GM15510 (cell line): ENCODE results near the gene MOGAT3.

Experiments
- POLR2A ChIP-seq: IDR thresholded peaks from 3 replicates; pipeline ENCODE4 v1.6.1; 2011; ENCODE audit warnings: borderline replicate concordance; ENCODE audit not compliant: insufficient read length; ENCODE audit errors: extremely low read depth

The MOGAT3 gene

DNA sequence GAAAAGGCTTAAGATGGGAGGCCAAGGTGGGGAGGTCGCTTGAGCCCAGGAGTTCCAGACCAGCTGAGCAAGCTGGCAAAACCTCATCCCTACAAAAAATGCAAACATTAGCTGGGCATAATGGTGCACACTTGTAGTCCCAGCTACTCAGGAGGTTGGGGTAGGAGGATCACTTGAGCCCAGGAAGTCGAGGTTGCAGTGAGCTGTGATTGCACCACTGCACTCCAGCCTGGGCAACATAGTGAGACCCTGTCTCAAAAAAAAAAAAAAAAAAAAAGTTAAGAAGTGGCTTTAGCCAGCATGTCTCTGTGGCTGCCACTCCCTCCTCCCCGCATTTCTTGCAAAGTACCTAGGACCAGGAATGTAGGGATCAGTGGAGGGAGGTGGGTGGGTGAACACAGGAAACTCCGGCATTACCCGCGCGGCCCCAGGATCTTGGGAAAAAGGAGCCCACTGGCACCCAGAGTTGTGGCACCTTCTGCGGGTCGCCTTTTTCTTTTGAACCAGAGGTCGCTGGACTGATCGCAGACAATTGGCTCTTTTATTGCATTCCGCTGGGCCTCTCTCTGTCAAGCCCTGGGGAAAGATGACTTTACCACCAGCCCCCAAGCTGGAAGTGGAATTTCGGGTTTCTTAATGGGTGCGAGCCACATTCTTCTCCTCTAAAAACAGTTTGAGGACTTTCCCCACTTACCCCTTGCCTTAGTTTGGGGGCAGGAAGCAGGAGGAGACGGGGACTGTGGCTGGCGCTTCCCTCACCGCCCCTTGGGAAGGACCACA lies 39.0 kb downstream of the MOGAT3 start:
- no peak for TF ChIP-seq POLR2A

DNA sequence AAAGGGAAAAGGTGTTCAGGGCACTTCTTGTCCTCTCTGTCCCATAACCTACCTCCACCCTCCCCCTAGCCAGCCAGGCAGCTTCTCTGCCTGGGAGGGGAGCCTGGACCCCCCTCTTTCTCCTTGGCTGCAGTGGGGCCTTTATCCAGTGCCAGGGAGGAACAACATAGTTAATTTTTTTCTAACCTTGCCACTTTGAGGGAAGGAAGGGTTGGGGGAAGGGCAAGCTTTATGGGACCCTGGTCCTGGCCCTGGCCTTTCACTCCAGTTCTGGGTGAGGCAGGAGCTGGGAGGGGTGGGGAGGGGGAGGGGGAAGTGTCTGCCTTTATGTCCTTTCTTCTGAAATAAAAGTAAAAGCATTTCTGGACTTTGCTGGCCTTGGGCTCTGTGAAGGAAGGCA lies 39.9 kb downstream of the MOGAT3 start:
- TF ChIP-seq POLR2A, result no peak

DNA sequence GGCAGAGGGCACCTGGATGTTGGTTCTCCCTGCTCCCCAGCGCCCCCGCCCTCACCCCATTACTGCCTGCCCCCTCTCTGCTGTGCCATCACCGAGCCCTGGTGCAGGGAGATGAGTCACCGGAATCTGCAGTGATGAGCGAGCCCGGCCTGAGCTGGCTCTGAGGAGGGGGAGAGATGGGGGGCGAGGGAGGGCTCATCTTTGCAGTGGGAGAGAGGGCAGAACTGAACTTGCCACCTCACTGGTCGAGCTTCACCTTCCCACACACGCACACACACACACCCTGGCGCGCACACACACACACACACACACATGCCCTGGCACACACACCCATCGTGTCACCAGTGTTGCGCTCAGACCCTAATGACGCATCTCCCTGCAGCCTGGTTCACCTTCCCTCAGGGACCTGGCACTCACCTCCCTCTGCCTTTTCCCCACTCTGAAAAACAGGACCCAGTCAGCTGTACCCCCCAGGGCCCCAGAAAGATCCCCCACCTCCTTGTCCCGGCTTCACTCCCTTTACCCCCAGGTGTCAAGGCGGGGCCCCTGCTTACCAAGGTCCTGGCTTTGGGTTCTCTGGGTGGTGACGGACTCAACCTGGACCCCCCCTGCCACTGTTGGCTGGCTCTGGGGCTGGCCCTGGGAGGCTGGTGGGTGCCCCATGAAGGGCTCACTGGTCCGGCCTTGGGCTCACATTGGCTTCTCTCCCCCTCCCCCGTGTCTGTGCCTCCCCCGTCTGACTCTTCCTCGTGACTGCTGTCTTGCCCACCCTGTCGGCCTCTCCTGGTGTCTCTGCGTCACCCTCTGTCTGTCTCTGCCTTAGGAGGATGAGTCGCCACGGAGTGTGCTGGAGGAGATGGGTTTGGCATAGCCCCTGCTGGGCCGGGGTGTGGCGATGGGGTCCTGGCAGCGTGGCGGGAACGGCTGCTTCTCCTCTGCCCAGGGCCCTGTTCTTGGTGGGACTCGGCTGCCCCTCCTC lies 40.9 kb downstream of the MOGAT3 start:
- no peak for TF ChIP-seq POLR2A

DNA sequence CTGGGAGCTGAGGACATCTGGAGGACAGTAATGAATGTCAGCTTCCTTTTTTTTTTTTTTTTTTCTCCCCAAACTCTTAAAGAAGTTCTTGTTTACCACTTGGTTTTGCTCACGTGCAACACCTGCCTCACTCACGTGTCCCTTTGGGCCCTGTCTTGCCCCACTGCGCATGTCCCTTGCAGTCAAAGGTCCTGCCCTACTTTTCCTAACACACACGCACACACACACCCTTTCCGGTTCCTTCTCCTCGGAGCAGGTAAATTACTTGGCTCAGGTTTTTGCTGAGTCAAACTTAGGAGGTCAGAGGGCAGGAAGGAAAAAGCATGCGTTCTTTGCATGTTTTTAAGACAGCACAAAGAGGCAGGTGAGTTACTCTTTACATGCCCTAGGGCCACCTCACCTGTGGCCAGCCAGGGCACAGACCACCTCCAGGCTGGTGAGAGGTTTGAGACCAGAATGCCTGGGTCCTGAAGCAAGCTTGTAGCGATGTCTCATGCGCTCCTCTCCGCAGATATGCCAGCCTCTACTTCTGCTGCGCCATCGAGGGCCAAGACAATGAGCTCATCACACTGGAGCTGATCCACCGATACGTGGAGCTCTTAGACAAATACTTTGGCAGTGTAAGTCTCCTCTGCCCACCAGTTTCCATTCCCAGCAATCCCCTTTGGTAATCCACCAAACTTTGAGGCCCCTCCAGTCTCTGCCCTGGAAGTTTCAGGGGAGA lies 43.8 kb downstream of the MOGAT3 start:
- no peak for TF ChIP-seq POLR2A

DNA sequence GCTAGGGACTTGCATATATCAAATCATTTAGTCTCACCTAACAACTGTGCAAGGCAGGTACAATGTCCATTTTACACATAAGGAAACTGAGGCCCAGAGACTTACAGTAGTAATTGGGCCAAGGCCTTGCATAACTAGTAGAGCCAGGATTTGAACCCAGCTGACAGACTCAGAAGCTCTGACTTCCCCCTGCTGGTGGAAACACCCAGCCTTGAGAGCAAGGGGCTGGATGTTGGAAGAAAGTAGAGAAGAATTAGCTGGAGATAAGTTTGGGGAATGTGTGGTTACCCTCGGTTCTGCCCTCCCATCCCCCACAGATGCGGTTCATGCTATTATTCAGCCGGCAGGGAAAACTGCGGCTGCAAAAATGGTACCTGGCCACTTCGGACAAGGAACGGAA lies 44.6 kb downstream of the MOGAT3 start:
- no peak for TF ChIP-seq POLR2A

DNA sequence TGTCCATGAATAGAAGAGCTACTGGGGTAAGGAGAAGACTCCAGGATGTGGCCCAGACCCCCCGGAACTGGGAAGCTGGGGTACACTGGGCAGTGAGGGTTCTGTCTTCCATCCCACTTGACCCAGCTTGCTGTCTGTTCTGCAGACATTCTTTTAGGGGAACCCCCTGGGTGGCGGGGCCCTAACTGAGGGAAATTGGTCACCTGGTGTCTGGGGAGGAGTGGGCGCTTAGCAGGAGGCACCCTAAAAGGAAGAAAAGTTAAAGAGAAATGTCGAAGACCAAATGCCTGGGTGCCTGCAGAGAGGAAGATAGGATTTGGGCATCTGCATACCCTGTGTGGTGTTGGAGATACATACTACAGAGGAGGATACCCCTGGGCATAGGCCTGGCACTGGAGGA lies 45.5 kb downstream of the MOGAT3 start:
- no peak for TF ChIP-seq POLR2A

DNA sequence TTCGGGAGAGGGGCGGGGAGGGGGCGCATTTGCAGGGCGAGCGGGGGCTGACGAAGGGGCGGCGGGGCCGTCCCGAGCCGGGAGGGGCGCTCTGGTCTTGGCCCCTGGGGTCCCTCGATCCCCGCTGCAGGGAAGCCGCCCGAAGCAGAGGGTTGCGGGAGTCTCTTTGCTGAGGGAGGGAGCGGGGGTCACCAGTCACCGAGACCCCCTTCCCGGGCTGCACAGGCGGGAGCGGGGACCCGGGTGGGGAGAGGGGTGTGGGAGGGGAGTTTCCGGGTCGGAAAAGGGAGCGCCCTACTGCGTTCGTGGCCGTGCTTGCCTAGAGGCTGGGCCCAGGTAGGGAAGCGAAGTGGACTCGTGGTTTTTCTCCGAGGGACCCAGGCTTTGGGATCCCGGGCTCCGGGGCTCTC lies 46.1 kb downstream of the MOGAT3 start:
- no peak for TF ChIP-seq POLR2A

DNA sequence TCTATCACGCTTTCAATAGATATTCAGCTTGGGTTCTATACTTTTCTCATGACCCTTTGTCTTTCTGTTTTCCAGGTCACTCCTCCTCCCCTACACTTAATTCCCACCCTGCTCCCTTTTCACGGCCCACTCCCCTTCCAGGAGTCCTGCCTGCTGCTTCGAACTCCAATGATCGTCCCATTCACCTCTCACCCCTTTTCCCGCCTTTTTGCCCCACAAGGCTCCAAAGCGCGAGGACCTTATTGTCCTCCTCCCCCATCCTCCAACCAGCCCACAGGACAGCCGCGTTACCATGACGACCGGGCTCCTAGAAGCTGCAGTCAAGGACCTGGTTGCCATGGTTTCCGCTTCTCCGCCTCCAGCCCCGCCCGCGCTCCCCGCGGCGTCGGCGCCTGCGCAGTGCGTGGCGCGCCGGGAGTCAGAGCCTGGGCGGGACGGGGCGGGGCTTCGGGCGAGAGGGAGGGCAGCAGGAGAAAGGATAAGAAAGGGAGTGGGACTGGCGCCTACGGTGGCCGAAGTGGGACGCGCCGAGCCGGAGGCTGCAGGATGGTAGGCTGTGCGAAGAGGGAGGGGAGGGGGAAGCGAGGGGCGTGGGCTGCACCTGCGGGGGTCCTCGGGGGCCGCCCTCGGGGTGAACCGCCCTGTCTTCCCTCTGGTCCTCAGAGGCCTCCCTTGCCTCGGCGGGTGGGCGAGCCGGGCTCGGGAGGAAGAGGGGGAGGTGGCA lies 46.7 kb downstream of the MOGAT3 start, which contains the start of gene AP1S1:
TSS of gene AP1S1 (plus strand) at position 508 of the 724 bp plus-strand sequence. CDS start at position 547, 39 bp downstream.
- peak; percentile 52 for TF ChIP-seq POLR2A

DNA sequence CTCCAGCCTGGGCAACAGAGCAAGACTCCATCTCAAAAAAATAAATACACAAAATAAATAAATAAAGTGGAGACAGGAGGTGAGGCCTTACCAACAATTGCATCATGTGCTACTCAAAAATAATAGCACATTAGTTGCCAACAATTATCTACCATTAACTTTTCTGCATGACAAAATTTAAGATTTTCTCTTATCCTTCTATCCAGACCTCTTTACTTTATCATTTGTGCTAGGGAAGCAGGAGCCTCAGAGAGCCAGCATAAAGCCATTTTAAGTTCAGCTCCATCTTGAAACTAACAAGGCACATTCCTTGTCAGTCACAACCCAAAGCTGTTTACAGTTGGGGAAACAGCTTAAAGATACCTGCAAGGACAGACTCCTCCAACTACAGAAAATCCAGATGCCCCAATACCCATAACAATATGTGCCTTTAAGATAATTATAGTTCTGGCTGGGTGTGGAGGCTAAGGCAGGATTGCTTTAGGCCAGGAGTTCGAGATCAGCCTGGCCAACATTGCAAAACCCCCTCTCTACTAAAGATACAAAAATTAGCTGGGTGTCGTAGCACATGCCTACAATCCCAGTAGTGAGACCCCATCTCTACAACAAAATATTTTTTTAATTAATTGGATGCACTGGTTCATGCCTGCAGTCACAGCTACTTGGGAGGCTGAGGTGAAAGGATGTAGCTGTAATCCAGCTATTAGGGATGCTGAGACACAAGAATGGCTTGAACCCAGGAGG lies 48.8 kb downstream of the MOGAT3 start:
- no peak for TF ChIP-seq POLR2A
